NCI-H128 (cell line): ENCODE measurements around the gene CFAP221.
A peak's percentile ranks its signal among the peaks of the same experiment; 100 is the strongest.

ENCODE experiments used
- DNase-seq: peaks from one replicate; lab custom pipeline; 2025; ENCODE audit not compliant: unreplicated experiment; lab: John Stamatoyannopoulos, UW

Gene CFAP221

GRCh38 chr2:119544075-119544938, at the start of gene CFAP221:
Gene CFAP221 (plus strand): TSS chr2:119544449. CDS start chr2:119546132, 1,683 bp downstream.
- DNase-seq, result peak; percentile 22

GRCh38 chr2:119495948-119496347, 48.3 kb upstream of the CFAP221 start:
- DNase-seq, result no peak

GRCh38 chr2:119496682-119497081, 47.6 kb upstream of the CFAP221 start:
- no peak for DNase-seq

- no peak for DNase-seq
Measured at GRCh38 chr2:119508756-119509155, 35.5 kb upstream of the CFAP221 start.

GRCh38 chr2:119511989-119512388, 32.3 kb upstream of the CFAP221 start:
- DNase-seq, result no peak

- DNase-seq, result no peak
Measured at GRCh38 chr2:119512946-119513345, 31.3 kb upstream of the CFAP221 start.

- DNase-seq, result no peak
Measured at GRCh38 chr2:119513832-119514231, 30.4 kb upstream of the CFAP221 start.

- DNase-seq, result no peak
Measured at GRCh38 chr2:119516121-119516520, 28.1 kb upstream of the CFAP221 start.

- no peak for DNase-seq
Measured at GRCh38 chr2:119517433-119517832, 26.8 kb upstream of the CFAP221 start.

- DNase-seq, result no peak
Measured at GRCh38 chr2:119518401-119519056, 25.7 kb upstream of the CFAP221 start.

GRCh38 chr2:119519057-119519408, 25.2 kb upstream of the CFAP221 start:
- no peak for DNase-seq

- DNase-seq, result no peak
Measured at GRCh38 chr2:119520696-119521432, 23.4 kb upstream of the CFAP221 start.

GRCh38 chr2:119521433-119522050, 22.7 kb upstream of the CFAP221 start:
- DNase-seq, result no peak

GRCh38 chr2:119522671-119523070, 21.6 kb upstream of the CFAP221 start:
- DNase-seq, result no peak

GRCh38 chr2:119523383-119523951, 20.8 kb upstream of the CFAP221 start:
- DNase-seq, result no peak

GRCh38 chr2:119523952-119524694, 20.1 kb upstream of the CFAP221 start, which contains the start of gene SCTR:
Gene SCTR (minus strand): TSS chr2:119524483. CDS start chr2:119524226, 257 bp downstream.
- DNase-seq, result no peak

GRCh38 chr2:119525614-119526013, 18.6 kb upstream of the CFAP221 start:
- DNase-seq, result no peak

GRCh38 chr2:119527999-119528398, 16.2 kb upstream of the CFAP221 start:
- DNase-seq, result no peak

GRCh38 chr2:119531292-119531691, 13.0 kb upstream of the CFAP221 start:
- no peak for DNase-seq

- DNase-seq, result no peak
Measured at GRCh38 chr2:119533560-119533959, 10.7 kb upstream of the CFAP221 start.
